GM06990 (cell line): Measurements from ENCODE around the gene DGKD.

Source experiments
- DNase-seq: peaks from one replicate; pipeline ENCODE4 v3.0.0-alpha.2; 2011; ENCODE audit not compliant: insufficient read length; ENCODE audit errors: extremely low read depth
- H3K27me3 ChIP-seq: replicated peaks from 2 replicates; pipeline ENCODE4 v1.6.0; 2011; ENCODE audit warnings: low read length; ENCODE audit not compliant: control insufficient read depth, insufficient read depth
- H3K36me3 ChIP-seq: 2 replicates; pipeline ENCODE4 v1.5.1; 2011; ENCODE audit warnings: low read length; ENCODE audit not compliant: control insufficient read depth, insufficient read depth
- H3K4me3 ChIP-seq: replicated peaks from 2 replicates; pipeline ENCODE4 v1.5.1; 2011; ENCODE audit warnings: low read depth, mild to moderate bottlenecking, control low read depth, low read length
- TF ChIP-seq, protein P1 (sequence below): IDR thresholded peaks from 2 replicates; pipeline ENCODE4 v1.5.1; 2011; ENCODE audit warnings: low read length, control low read depth, mild to moderate bottlenecking, inconsistent platforms; ENCODE audit not compliant: insufficient read depth, poor library complexity, severe bottlenecking

The DGKD gene

DNA sequence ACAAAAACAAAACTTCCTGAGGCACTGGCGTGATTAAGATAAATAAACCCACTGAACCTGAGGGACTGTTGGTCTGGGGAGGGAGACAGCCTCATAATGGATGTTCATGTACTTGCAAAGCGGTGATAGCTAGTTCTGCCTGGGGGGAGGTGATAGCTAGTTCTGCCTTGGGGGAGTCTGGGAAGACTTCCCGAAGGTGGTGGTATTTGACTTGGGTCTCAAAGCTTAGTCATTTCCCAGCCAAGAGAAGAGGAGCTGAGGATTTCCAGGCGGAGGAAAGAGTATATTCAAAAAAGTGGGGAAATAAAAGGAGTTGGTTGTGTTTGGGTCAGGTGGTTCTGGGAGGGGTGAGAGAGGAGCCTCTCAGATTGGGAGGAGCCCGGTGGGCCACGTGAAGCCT is 24.7 kb downstream of the DGKD start:
- Histone ChIP-seq H3K36me3 (no peaks in the 10 kb centered on the region; the same call in none of the 2 replicates), H3K4me3 (no peak overlapping the region), H3K27me3 (no peaks in the 10 kb centered on the region)
- DNase-seq: no peak
- TF ChIP-seq, protein P1, sequence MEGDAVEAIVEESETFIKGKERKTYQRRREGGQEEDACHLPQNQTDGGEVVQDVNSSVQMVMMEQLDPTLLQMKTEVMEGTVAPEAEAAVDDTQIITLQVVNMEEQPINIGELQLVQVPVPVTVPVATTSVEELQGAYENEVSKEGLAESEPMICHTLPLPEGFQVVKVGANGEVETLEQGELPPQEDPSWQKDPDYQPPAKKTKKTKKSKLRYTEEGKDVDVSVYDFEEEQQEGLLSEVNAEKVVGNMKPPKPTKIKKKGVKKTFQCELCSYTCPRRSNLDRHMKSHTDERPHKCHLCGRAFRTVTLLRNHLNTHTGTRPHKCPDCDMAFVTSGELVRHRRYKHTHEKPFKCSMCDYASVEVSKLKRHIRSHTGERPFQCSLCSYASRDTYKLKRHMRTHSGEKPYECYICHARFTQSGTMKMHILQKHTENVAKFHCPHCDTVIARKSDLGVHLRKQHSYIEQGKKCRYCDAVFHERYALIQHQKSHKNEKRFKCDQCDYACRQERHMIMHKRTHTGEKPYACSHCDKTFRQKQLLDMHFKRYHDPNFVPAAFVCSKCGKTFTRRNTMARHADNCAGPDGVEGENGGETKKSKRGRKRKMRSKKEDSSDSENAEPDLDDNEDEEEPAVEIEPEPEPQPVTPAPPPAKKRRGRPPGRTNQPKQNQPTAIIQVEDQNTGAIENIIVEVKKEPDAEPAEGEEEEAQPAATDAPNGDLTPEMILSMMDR: no peak

- Histone ChIP-seq H3K36me3 (no peaks in the 10 kb centered on the region; the same call in none of the 2 replicates), H3K27me3 (no peaks in the 10 kb centered on the region), H3K4me3 (no peak overlapping the region)
- TF ChIP-seq, protein P1: no peak
- no peak for DNase-seq
Measured at GRCh38 chr2:233379441-233379840, 25.1 kb downstream of the DGKD start.

DNA sequence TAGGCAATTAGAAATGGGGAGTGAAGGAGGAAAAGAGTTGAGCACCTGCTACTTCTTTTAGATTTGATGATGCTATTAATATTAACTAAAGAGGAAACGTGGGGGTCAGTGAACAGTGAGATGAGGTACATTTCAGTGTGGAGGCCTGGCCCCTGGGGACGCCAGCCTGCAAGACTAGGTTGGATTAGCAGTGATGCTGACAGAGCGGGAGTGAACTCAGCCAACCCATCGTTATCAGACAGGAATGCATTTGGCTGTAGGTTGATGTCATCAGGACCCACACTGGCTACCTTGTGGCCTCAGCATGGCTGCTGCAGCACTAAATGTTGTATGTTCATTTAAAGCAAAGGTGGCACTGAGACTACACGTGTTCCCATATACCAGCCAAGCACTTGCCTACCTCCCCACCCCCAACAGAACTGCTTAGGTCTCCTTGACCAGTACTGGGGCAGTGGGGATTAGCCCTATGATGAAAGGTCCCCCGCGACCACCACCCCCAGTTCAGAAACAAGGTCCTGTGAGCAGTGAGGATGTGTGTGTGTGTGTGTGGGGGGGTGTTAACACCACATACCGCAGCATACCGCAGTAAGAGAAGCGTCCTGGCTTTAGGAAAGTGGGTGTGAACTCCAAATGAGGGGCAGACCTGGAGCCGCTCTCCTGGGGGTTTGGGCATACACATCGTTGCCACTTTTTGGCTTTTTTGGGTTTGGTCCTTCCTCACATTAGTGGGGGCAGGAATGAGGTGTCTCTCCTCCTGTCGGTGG is 26.0 kb downstream of the DGKD start:
- TF ChIP-seq, protein P1: no peak
- no peak for DNase-seq
- no peaks in the 10 kb centered on the region for H3K27me3 ChIP-seq
- no peaks in the 10 kb centered on the region; the same call in none of the 2 replicates for H3K36me3 ChIP-seq
- no peak overlapping the region for H3K4me3 ChIP-seq

DNA sequence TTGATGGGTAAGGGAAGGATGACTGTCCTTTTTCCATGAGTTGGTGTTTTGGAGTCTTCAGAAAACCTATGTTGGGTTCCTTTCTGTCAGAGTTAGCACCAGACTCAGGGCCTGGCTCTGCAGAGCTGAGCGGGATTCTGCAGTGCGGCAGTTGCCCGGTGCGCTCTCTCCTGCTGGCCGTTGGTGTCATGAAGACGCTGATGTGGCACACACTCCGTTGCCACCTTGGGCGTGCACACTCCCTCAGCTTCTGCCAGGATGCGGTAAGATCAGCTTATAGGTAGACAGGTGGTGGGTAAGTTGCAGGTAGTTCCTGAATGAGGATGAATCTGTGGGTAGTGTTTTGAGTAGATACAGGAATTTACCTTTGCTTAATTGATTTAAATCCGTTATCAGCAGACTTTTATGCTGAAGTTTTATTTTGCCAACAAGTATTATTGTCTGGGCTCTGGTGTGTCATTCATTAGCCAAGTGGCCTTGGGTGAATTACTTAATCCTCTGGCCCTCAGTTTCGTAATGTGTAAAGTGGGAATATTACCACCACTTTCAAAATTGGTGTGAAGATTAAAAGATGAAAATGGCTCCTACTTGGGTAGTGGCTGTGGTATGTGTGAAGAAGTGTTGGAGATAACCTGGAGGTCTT is 26.8 kb downstream of the DGKD start:
- Histone ChIP-seq H3K27me3 (no peaks in the 10 kb centered on the region), H3K36me3 (no peaks in the 10 kb centered on the region; the same call in none of the 2 replicates), H3K4me3 (no peak overlapping the region)
- TF ChIP-seq, protein P1: no peak
- no peak for DNase-seq

GRCh38 chr2:233381638-233381995 is 27.3 kb downstream of the DGKD start:
- TF ChIP-seq, protein P1: no peak
- Histone ChIP-seq H3K4me3 (no peak overlapping the region), H3K36me3 (no peaks in the 10 kb centered on the region; the same call in none of the 2 replicates), H3K27me3 (no peaks in the 10 kb centered on the region)
- DNase-seq: no peak
